Stimulated activated CD4-positive, alpha-beta T cell treated with anti-CD3 and anti-CD28 coated beads, Interleukin-1b, Interleukin-23, amount 100 ng/mL, for 4 hours (primary cell): ENCODE results near the gene GSE1.

ENCODE experiments used
- DNase-seq, 2 donors: peaks; one replicate each; pipeline ENCODE4 v3.0.0-alpha.2; 2020; ENCODE audit warnings: low read depth in 2 of 2

Gene GSE1

DNA sequence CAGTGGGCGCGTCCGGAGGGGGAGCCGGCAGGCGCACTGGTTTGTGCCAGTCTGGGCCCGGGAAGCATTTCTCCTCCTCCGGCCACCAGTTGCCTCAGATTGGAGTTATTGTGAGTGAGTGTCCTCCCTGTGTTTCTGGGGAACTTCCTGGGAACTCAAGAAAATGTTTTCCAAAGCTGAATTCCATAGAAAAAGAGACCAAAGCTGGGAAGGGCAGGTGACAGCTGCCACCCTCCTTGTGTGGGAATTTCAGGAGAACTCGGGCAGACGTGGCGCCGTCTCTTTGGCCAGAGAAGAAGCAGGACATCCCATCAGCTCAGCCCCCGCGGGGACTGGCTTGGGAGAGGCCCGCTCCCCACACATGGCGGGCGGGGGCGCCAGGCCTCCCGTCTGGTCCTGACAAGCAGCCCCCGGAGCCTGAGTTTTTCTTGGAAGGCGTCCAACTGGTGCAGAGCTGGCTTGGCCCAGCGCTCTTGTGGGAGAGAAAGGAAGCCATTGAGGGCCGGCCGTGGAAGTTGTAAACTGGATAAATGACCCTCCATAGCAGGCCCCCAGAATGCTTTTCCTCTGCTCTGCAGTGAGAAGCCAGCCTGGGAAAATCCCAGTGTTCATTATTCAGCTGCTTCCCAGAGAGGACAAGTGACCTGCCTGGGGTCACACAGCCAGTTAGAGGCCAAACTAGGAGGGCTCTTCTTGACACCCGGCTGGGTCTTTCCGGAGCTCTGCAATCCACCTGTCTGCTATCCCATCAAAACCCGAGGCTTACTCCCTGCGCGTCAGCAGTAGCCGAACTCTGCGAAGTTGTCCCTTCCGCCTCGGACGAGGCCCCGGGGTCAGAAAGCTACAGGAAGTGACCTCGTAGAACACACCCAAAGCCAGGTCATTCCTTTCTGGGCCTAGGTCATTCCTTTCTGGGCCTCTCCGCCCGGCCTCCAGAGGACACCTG lies 39.2 kb upstream of the GSE1 start:
- no peak for DNase-seq

- DNase-seq: no peak
Measured at GRCh38 chr16:85574672-85575475, 38.2 kb upstream of the GSE1 start.

DNA sequence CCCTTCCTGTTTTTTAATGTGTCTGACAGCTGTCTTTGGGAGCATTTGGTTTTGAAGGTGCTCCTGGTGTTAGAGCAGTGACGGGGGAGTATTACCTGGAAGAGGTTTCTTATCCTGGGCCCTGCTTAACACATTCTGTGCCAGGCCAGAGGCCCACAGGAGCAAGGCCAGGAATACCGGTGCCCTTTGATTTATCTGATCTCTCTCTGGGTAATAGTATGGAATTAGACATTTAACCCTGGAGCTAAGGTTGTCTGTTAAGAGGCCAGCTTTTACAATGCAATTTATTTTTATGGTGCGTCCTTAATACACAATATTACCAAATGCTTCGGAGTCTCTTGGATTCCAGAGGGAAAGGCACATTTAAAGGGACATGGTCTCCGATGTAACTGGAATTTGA lies 37.2 kb upstream of the GSE1 start:
- DNase-seq: no peak

GRCh38 chr16:85576944-85577343 lies 36.2 kb upstream of the GSE1 start:
- no peak for DNase-seq

GRCh38 chr16:85577899-85578598 lies 35.1 kb upstream of the GSE1 start:
- no peak for DNase-seq

DNA sequence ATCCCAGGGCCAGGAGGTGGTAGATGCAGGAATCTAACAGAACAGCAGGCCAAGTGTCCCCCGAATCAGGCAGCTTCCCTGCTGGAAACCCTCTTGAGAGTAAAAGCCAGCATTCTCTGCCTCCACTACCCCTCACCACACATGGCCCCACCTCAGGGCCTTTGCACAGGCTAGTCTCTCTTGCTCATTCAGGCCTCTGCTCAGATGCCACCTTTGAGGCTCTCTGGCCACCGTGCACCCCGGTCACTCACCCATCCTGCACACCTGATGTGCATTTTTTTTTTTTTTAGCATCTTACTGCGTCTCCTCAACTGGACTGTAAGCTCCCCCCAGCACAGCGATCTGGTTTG lies 34.5 kb upstream of the GSE1 start:
- no peak for DNase-seq

GRCh38 chr16:85579191-85579590 lies 33.9 kb upstream of the GSE1 start:
- DNase-seq: no peak

GRCh38 chr16:85579923-85580580 lies 33.1 kb upstream of the GSE1 start:
- no peak for DNase-seq

- no peak for DNase-seq
Measured at GRCh38 chr16:85580684-85581083, 32.4 kb upstream of the GSE1 start.

DNA sequence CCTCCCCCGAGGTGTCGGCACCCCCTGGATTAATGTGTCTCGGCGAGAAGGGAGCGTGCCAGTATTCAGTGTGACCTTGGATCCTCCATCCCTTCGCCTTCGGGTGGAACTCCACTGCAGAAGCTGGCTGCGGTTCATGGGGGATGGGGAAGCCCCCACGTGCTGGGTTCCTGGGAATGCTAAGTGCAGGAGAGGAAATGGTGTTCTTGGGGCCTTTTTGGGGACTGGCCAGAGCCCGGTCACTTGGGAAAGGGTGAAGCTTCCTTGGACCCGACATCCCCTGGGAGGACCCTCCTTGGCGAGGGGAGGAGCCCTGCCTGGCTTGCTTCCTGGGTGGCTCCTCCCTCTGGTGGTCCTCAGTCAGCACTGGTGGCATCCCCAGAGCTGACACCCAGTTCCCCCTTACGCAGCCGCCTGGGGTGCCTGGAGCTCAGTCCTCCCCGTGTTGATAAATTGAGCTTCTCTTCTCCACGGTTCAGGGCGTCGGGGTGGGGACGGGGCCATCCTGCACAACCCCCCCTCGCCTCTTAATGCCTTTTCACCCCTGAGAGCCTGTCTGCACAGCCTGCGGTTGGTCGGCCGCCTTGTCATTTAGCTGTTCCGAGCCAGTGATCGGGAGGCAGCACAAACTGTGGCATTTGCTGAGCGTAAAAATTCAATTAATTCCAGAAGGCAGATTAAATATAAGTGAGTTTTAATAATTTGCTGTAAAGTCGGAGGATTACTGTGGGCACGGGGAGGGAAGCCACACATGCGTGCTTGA lies 30.7 kb upstream of the GSE1 start:
- DNase-seq: no peak

DNA sequence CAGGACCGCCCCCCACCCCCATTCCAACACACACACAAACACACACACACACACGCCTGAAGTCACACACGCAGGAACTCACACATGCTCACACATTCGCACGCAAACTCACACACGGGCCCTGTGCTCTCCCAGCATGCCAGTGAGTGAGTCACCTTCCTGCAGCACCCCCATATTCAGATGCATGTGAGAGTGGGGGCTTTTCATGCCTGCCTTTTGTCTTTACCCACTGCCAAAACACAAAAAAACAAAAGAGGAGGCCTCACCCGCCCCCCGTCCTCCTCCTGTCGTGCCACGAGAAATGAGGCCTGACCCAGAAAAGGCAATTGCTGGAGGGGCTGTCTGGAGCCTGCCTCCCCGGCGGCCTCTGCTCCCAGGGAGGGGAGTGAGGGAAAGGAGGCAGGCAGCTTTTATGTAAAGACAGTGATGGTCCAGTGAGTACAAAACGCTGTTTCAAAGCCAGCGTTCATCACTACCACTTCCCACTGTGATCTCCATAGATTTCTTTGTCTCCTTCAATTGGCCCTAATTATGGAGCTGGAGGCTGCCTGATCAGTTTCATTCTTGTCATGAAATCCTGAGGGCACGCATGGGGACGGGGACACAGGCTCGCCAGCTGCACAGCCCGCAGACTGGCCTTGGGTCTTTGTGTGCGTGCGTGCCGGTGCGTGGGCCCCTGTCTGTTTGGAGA lies 29.5 kb upstream of the GSE1 start:
- no peak for DNase-seq

DNA sequence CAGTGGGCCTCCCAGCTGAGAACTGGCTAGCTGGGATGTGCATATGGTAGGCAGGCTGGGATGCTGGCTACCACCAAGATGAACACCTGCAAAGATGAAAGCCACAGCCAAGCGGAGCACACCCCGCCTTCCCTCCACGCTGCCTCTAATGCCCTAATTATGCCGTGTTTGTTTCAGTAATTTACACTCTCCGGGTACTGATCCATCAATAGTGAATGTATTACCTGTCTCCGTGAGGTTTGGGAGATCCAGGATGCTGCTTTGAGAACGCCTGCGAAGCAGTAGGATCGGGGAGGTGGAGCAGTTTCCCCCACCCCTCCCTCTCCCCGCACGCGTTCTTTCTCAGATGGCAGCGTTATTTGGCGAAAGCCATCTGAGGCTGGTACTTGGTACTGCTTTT lies 28.9 kb upstream of the GSE1 start:
- DNase-seq: no peak

GRCh38 chr16:85584819-85585282 lies 28.3 kb upstream of the GSE1 start:
- DNase-seq: no peak

DNA sequence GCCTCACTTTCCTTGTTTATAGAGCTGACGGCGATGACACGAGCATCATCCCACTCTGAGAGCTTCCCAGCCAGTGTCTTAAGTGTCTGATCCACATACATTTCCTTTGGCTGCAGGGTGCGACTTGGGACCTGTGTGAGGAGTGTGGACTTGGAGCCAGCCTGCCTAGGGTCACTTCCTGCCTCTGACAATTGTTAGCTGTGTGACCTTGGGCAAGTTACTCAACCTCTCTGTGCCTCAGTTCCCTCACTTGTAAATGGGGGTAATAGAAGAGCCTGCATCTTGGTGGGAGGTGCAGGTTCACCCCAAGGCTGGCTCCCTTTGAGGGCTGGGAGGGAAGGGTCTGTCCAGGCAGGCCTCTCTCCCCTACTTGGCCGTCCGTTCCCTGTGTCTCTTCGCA lies 27.4 kb upstream of the GSE1 start:
- DNase-seq: no peak

DNA sequence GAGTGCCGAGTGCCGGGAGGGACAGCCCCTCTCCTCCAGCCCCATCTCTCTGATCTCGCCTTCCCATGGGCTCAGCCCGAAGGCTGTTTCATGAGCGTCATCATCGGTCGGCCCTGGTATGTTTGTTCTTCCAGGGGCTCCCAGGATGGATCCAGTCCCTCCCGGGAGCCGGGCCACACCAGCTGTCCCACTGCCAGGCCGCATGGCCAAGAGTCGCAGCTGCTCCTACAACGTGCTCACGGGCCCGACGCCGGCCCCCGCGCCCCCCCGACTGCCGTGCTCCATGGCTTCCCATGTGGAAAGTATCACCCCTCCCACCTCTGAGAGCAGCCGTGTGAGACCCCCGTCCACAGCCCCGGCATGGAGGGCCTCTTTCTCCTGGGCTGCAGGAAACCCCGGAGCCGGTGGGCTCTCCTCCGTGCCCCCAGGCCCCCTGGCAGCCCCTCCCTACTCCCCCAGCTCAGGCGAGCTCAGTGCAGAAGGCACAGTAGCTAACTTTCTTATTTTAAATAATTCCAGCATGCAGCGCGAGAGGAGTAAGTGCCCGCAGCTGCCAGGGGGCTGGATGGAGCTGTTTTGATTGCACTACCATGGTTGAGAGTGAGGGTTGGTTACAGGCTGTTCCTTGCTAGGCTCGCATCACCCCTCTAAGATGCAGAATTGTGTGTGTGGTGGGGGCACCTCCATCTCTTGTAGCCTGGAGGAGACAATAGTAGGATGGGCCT lies 26.6 kb upstream of the GSE1 start:
- DNase-seq: no peak

GRCh38 chr16:85587762-85588556 lies 25.2 kb upstream of the GSE1 start:
- DNase-seq: no peak

DNA sequence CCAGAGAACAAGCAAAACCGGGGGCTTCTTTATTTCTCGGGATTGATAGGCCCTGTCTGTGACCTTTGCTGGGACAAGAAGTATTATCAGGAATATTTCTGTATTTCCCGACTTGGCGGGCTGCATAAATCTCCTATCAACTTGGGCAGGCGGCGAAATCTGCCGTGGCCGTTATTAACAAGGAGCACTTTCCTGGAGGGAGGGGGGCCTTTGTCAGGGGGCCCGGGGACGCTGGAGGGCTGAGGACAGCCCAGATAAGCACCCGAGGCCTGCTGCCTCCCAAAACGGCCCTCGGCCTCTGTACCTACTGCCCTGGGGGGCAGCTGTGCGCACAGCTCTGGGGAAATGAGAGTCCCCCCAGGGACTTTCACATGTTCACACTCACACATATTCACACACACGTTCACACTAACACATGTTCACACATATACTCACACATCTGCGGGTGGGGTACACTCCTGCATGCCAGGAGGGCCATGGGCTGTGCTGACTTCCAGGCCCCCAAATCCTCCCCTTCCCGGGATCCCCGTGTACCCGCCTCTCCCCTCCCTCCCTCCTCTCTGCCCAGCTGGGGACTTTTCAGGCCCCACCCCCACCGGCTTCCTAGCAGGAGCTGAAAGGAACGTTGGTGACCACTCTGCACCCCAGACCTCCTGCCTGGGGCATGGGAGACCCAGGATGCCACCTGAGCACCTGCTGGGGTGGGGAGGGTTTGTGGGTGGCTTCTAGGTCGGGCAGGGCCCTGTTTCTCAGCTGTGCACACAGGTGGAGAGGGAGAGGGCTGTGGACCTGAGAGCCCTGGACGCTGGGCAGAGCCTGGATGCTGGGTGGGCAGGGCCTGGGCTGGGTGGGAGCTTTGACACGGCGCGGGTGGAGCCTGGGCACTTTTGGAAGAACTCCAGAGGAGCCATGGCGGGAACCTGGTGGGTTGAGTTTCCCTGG lies 24.3 kb upstream of the GSE1 start:
- DNase-seq: no peak
